Fibroblast of lung (primary cell): ENCODE measurements around the gene GRIK4. TPM values are rescaled to one million over a fixed set of nuclear protein-coding genes. Genes with fewer than 3 reads are reported as not detected.

Experiments
- DNase-seq, 2 donors: peaks; one replicate each; pipeline versions ENCODE4 v3.0.0 to v3.0.0-alpha.2; 2010; ENCODE audit warnings: low read depth in 2 of 2
- H2AFZ ChIP-seq: 2 replicates; pipeline ENCODE4 v1.5.1; 2012; ENCODE audit warnings: low read length, control low read depth, inconsistent platforms
- H3K27ac ChIP-seq: 2 replicates; pipeline ENCODE4 v1.5.1; 2011; ENCODE audit warnings: low read length, control low read depth; ENCODE audit not compliant: insufficient read depth
- H3K27me3 ChIP-seq: 2 replicates; pipeline ENCODE4 v1.5.1; 2011; ENCODE audit warnings: mild to moderate bottlenecking, low read length; ENCODE audit not compliant: control insufficient read depth, insufficient read depth
- H3K36me3 ChIP-seq: 2 replicates; pipeline ENCODE4 v1.5.1; 2011; ENCODE audit warnings: low read length; ENCODE audit not compliant: control insufficient read depth, insufficient read depth
- H3K4me1 ChIP-seq: 2 replicates; pipeline ENCODE4 v1.5.1; 2011; ENCODE audit warnings: low read length; ENCODE audit not compliant: control insufficient read depth, insufficient read depth; ENCODE audit errors: extremely low read depth
- H3K4me2 ChIP-seq: 2 replicates; pipeline ENCODE4 v1.5.1; 2011; ENCODE audit warnings: low read length, control low read depth; ENCODE audit not compliant: insufficient read depth; ENCODE audit errors: extremely low read depth
- H3K4me3 ChIP-seq, 4 experiments: fragments of 200-600 bp in 1 of 4; sonication (generic) in 1 of 4; replicated peaks in 1 of 4; 2 replicates each; pipeline ENCODE4 v1.5.1; 2011 to 2016; ENCODE audit warnings: low read length in 4 of 4, low read depth in 3 of 4, mild to moderate bottlenecking in 3 of 4, control low read depth in 2 of 4, inconsistent platforms in 1 of 4, mixed read lengths in 1 of 4; ENCODE audit not compliant: insufficient read depth in 1 of 4; ENCODE audit errors: control extremely low read depth in 1 of 4
- H3K79me2 ChIP-seq: 2 replicates; pipeline ENCODE4 v1.5.1; 2012; ENCODE audit warnings: mild to moderate bottlenecking, low read length, inconsistent platforms; ENCODE audit not compliant: control insufficient read depth, insufficient read depth
- H3K9ac ChIP-seq: 2 replicates; pipeline ENCODE4 v1.5.1; 2011; ENCODE audit warnings: mild to moderate bottlenecking, low read length, control low read depth; ENCODE audit not compliant: insufficient read depth
- H3K9me3 ChIP-seq: 2 replicates; pipeline ENCODE4 v1.5.1; 2012; ENCODE audit warnings: low read depth, low read length; ENCODE audit not compliant: control insufficient read depth, insufficient read depth
- H4K20me1 ChIP-seq: 2 replicates; pipeline ENCODE4 v1.5.1; 2011; ENCODE audit warnings: low read length; ENCODE audit not compliant: control insufficient read depth, insufficient read depth; ENCODE audit errors: extremely low read depth
- CTCF ChIP-seq, 2 donors: IDR thresholded peaks in 1 of 2; conservative IDR thresholded peaks in 1 of 2; 1 replicate in 1 of 2; 2 replicates in 1 of 2; pipeline ENCODE4 v1.5.1; 2011 to 2012; ENCODE audit warnings: low read length in 2 of 2, control low read depth in 1 of 2, inconsistent platforms in 1 of 2, low read depth in 1 of 2, mild to moderate bottlenecking in 1 of 2
- EZH2 ChIP-seq: IDR thresholded peaks from 2 replicates; pipeline ENCODE4 v1.5.1; 2012; ENCODE audit warnings: low read length, control low read depth, mild to moderate bottlenecking; ENCODE audit errors: missing control alignments
- polyA plus RNA-seq, 2 donors: library from polyadenylated mRNA; depleted of rRNA in 1 of 2; stranded (reverse) in 1 of 2; unstranded in 1 of 2; fragments of >200 nt; gene quantifications; 2 replicates each; pipeline ENCODE4 v1.2.1, GENCODE V29; 2011 to 2012; ENCODE audit warnings: missing spikeins in 1 of 2
- total RNA-seq: library from RNA; depleted of rRNA; stranded (reverse); fragments of >200 nt; gene quantifications from 2 replicates; pipeline ENCODE4 v1.2.1, GENCODE V29; 2014

Gene GRIK4
- total and polyA plus RNA-seq, 2 donors (not counting 1 experiment from before 2014, with no cell fraction given) = 0.17 to 1.5 TPM

DNA sequence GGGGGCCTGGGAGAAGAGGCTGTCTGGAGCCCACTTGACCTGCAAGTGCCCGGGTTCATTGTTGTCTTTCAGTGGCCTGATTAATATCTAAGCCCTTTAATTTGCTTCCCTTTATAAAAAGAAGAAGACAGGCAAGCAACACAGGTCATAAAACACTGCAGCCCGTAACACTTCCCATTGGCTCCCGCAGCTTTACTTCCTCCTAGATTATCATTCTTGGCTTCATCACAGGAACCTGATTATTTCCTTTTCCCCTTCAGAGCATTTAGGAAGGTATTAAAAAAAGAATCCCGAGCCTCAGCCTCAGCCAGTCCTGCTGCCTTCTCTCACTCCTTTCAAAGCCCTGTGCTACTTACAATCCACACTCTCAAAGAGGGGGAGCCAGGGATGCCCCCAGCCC is 183.2 kb downstream of the GRIK4 start:
- H4K20me1 ChIP-seq = no peaks in the 10 kb centered on the region

DNA sequence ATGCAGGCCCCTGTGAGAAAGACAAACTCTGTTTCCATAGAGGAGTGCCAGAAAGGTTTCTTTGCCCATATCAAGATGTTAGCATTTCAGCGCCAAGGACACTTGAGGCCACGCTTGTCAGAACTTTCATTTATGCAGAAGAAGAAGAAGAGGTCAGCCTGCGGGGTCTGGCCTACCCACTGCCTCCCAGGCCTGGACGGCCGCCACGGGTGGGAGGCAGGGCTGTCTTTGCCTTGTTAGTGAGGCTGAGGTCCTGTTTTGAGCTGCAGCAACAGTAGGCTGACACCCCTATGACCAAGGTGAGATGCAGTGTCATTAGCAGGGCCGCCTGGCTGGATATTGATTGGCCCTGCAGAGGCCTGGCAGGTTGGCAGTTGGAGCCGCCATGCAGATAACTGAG is 183.9 kb downstream of the GRIK4 start:
- H4K20me1 ChIP-seq = no peaks in the 10 kb centered on the region
- no peak for DNase-seq
- H3K4me2 ChIP-seq = no peak overlapping the region
- H3K79me2 ChIP-seq = no peaks in the 10 kb centered on the region
- no peak overlapping the region for H3K4me3 ChIP-seq
- TF ChIP-seq EZH2 (no peak), CTCF (conservative IDR thresholded peaks at IDR 0.05 in 1 of 2, IDR thresholded peaks at IDR 0.05 in 1 of 2; ENCODE audit: low read depth in 1 of 2, low read length in 2 of 2) (no peak)
- H3K9me3 ChIP-seq = no peaks in the 10 kb centered on the region
- H3K27ac ChIP-seq = no peak overlapping the region
- no peaks in the 10 kb centered on the region for H3K27me3 ChIP-seq
- no peak overlapping the region for H3K9ac ChIP-seq
- no peaks in the 10 kb centered on the region for H3K4me1 ChIP-seq
- H3K36me3 ChIP-seq = no peaks in the 10 kb centered on the region
- no peak overlapping the region for H2AFZ ChIP-seq

More for the DNA sequence above, 183.2 kb downstream of the GRIK4 start:
- no peaks in the 10 kb centered on the region for H3K36me3 ChIP-seq
- H3K9ac ChIP-seq = no peak overlapping the region
- H3K27ac ChIP-seq = no peak overlapping the region
- no peak overlapping the region for H3K4me2 ChIP-seq
- TF ChIP-seq CTCF (conservative IDR thresholded peaks at IDR 0.05 in 1 of 2, IDR thresholded peaks at IDR 0.05 in 1 of 2; ENCODE audit: low read depth in 1 of 2, low read length in 2 of 2) (no peak), EZH2 (no peak)
- no peak for DNase-seq
- H3K79me2 ChIP-seq = no peaks in the 10 kb centered on the region
- no peak overlapping the region for H3K4me3 ChIP-seq
- no peaks in the 10 kb centered on the region for H3K4me1 ChIP-seq
- no peaks in the 10 kb centered on the region for H3K27me3 ChIP-seq
- H2AFZ ChIP-seq = no peak overlapping the region
- no peaks in the 10 kb centered on the region for H3K9me3 ChIP-seq

GRCh38 chr11:120695939-120696338 is 184.4 kb downstream of the GRIK4 start:
- H3K4me3 ChIP-seq = no peak overlapping the region
- no peak for DNase-seq
- no peak overlapping the region for H2AFZ ChIP-seq
- H3K9ac ChIP-seq = no peak overlapping the region
- no peaks in the 10 kb centered on the region for H3K36me3 ChIP-seq
- no peaks in the 10 kb centered on the region for H3K79me2 ChIP-seq
- H3K4me2 ChIP-seq = no peak overlapping the region
- H3K27me3 ChIP-seq = no peaks in the 10 kb centered on the region
- no peaks in the 10 kb centered on the region for H3K4me1 ChIP-seq
- no peak for TF ChIP-seq CTCF (conservative IDR thresholded peaks at IDR 0.05 in 1 of 2, IDR thresholded peaks at IDR 0.05 in 1 of 2; ENCODE audit: low read depth in 1 of 2, low read length in 2 of 2)
- TF ChIP-seq EZH2 = no peak
- H3K9me3 ChIP-seq = no peaks in the 10 kb centered on the region
- no peak overlapping the region for H3K27ac ChIP-seq
- H4K20me1 ChIP-seq = no peaks in the 10 kb centered on the region
